HT1080 (cell line): ENCODE measurements around the gene ATXN2L. TPM values are rescaled to one million over a fixed set of nuclear protein-coding genes. Genes with fewer than 3 reads are reported as not detected.
"Not testable (repeated sequence)": the region's sequence is repeated elsewhere in the genome, so short reads cannot be mapped to it uniquely, and the experiment has no call there.

ENCODE experiments used
- DNase-seq: peaks from one replicate; pipeline ENCODE4 v3.0.0-alpha.2; 2015; ENCODE audit warnings: low read depth
- total RNA-seq: library from RNA; depleted of rRNA; stranded (reverse); fragments of >200 nt; shearing (Covaris generic); gene quantifications from 2 replicates; pipeline ENCODE4 v1.2.3, GENCODE V29; 2014

Gene ATXN2L
- total RNA-seq, 1 experiment from 2014 or later = 57.7 TPM

DNA sequence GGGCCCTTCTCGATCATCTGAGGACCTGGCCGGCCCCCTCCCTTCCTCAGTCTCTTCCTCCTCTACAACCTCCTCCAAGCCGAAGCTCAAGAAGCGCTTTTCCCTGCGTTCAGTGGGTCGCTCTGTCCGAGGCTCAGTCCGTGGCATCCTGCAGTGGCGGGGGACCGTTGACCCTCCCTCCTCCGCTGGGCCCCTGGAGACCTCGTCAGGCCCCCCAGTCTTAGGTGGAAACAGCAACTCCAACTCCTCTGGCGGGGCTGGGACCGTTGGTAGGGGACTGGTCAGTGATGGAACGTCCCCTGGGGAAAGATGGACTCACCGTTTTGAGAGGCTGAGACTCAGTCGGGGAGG lies 43.6 kb downstream of the ATXN2L start:
- no peak for DNase-seq

DNA sequence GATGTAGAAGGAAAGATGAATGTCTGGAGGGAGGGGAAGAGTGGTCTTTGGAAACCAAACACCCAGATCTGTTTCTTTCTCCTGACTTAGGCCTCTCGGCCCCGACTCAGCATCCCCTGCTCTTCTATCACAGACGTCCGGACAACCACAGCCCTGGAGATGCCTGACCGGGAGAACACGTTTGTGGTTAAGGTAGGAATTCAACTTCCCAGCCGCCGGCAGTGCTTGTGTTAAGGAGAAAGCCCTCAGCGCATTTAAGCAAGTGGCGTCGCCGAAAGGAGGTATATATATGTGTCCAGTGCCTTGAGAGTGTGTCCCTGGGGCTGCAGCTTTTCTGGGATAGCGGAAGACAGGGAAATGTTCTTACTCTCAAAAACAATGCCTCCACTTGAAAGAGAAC lies 44.4 kb downstream of the ATXN2L start:
- DNase-seq = no peak

DNA sequence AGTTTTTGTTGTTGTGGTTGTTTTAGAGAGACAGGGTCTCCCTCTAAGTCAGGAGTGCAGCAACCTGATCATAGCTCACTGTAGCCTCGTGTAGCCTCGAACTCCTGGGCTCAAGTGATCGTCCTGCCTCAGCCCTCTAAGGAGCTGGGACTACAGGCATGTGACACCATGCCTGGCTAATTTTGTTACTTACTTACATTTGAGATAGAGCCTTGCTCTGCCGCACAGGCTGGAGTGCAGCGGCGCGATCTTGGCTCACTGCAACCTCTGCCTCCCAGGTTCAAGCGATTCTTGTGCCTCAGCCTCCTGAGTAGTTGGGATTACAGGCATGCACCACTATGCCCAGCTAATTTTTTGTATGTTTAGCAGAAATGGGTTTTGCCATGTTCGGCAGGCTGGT lies 44.8 kb downstream of the ATXN2L start:
- not testable (repeated sequence) for DNase-seq

DNA sequence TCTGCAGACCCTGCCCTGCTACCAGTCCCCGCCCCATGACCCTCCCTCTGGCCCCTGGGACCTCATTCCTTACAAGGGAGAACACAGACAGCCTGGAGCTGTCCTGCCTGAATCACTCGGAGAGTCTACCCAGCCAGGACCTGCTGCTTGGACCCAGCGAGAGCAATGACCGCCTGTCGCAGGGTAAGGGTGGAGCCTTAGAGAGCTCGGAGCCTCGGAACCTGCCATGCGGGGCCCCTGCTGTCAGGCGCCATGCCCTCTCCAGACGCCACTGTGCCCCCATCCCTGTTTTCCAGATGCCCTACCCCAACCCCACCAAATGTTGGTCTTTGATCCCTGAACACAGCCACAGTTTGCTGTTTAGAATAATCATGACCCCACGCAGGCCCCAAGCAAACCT lies 46.4 kb downstream of the ATXN2L start:
- DNase-seq = no peak

DNA sequence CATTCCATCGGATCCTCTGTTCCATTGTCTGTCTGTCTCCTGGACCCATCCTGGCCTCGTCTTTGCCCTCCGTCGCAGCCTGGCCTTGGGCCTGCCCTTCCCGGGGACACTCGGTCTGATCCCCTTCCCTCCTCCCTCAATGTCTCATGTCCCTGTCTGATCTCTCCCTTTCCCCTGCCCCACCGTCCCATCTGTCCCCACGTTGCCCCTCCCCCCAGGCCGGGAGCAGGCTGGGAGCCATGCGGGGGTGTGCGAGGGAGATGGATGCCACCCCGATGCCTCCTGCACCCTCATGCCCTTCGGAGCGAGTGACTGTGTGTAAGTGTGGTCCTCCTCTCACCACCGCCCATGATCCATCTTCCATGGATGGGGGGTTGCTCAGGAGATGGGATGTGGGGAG lies 50.2 kb downstream of the ATXN2L start:
- no peak for DNase-seq

DNA sequence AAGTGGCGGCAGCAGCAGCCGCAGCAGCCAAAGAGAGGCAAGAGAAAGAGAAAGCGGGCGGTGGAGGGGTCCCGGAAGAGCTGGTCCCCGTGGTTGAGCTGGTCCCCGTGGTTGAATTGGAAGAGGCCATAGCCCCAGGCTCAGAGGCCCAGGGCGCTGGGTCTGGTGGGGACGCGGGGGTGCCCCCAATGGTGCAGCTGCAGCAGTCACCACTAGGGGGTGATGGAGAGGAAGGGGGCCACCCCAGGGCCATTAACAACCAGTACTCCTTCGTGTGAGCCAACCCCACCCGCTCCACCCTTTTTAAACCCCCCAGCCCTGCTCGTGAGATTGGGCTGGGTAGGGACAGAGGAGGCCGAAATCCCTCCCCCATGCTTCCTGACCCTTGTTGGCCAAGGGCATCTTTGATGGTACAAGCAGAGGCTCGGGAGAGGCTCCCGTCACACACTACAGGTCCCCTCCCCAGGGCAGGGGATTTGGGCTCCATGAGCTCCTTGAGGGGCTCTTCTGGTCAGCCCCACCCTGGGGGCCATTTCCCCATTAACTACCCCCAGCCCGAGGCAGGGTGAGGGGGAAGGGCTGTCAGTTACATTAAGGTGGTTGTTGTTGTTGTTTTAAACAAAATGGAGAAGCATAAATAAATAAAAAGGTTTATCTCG lies 50.9 kb downstream of the ATXN2L start:
- DNase-seq = no peak

DNA sequence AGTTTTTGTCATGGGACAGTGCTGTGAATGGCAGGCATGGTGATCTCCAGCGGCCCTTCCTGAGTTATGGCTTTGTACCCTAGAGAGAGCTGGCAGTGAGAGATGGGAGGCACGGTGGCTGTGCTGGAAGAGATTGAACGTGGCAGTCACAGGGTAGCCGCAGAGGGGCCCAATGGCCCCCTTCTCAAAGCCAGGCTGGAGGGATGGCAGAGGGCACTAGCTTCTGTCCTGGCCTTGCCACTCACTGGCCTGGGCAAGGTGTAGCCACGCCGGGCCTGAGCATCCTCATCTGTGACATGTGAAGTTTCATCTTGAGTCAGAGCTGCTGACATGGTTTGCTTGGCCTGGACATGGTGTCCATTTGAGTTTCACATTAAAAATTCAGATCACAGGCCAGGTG lies 51.6 kb downstream of the ATXN2L start:
- no peak for DNase-seq

DNA sequence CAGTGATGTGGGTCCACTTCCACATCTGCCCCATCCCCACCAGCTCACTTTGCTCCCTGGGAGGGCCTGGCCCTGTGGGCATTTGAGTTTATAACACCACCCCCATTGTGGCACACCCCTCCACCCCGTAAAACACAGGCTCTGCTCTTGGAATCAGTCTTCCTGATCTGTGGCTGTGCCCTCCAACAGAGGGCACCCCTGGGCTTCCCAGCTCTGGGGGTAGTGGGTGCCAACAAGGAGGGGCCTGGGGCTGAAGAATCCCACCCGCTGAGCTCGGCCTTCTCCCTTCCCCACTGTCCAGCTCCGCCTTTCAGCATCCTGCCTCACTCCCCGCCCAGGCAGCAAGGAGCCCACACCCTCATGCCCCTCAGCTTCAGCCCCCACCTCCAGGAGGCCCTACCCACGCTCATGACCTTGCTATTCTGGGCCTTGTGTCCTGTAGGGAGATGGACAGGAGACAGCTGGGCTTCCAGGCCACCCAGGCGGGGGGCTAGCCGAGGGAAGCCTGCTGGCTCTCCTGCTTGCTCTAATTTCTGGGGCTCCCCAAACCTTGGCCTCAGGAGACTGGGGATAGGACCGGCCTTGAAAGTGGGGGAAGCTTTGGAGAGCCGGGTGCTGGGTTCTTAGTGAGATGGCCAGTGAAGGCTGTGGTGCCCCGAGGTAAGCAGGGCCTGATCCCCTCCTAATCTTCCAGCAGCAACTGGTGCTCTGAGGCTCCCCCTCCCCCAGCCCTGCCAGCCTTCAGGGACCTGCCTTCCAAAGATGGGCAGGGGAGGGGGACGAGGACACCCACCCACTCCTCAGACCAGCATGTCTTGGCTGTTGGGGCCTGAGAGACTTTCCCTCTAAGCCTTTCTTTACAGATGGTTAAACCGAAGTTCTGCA lies 52.6 kb downstream of the ATXN2L start:
- no peak for DNase-seq

DNA sequence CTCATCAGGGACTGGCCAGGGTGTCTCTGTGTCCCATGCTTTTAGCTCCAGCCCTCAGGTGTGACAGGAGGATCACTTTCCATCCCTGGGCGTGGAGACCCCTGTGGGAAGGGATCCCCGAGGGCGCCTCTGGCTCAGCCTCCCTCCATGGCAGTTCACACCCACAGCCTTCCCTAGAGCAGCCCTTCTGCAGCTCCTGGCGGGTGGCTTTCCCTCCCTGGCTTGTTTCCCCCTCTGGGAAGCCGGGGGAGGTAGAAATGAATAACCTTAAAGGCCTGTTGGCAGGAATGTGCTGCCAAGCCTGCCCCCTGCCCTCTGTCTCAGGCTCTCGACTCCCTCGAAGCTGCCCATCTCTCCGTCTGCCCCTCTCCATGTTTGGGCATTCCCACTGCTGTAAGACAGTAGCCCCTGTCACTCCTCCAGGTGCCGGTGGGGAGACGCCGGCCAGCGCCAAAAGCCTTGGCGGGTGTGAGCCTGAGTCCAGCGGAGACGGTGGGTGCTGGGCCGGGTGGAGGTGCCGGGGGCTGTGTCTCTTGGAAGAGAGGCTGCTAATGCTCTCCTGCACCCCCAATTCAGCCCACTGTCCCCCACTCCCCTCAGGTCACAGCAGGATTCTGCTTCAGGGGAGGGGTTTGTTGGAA lies 53.3 kb downstream of the ATXN2L start:
- DNase-seq = no peak

DNA sequence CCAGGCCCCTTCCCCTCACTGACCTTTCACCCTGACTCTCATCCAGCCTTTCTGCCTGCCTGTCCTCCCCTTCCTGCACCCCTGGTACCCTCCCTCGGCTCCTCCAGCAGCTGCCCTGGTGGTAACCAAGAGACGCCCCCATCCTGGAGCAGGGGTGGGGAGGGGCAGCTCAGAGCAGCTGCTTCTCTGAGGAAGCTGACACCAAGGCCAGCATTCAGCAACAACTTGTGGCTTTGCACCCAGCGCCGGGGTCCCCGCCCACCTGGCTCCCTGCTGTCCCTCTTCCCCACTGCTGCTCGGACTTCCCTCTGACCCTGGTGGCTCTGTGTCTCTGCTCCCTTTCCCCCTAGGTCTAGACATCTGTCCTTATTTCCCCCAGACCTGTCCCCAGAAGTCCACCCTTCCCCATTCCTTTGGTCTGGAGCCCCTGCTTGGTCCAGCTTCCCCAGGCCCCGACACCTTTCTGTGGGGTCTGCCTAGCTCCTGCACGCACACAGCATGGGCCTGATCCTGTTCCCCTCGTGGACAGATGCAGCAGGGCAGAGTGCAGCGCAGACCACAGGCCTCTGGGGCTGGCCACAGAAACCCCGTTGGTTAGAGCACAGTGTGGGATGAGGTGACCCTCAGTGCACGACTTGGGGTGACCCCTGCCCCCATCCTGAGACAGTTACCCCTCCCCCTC lies 54.3 kb downstream of the ATXN2L start:
- DNase-seq = no peak

DNA sequence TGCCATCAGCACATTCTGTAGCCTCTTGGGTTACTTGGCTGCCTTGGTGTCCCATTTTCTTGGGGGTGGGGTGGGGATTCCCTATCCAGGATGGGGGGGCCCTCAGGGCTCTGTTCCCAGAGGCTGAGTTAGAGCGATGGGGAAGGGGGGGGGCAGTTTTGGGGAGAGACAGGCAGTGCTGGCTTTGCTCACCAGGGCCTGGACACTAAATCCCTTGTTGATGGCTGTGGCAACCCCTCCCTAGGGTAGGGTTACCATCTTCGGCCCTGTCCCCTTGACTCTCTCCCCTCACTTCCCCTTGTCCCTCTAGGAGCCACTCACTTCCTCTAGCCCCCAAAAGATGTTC lies 54.8 kb downstream of the ATXN2L start:
- DNase-seq = no peak

DNA sequence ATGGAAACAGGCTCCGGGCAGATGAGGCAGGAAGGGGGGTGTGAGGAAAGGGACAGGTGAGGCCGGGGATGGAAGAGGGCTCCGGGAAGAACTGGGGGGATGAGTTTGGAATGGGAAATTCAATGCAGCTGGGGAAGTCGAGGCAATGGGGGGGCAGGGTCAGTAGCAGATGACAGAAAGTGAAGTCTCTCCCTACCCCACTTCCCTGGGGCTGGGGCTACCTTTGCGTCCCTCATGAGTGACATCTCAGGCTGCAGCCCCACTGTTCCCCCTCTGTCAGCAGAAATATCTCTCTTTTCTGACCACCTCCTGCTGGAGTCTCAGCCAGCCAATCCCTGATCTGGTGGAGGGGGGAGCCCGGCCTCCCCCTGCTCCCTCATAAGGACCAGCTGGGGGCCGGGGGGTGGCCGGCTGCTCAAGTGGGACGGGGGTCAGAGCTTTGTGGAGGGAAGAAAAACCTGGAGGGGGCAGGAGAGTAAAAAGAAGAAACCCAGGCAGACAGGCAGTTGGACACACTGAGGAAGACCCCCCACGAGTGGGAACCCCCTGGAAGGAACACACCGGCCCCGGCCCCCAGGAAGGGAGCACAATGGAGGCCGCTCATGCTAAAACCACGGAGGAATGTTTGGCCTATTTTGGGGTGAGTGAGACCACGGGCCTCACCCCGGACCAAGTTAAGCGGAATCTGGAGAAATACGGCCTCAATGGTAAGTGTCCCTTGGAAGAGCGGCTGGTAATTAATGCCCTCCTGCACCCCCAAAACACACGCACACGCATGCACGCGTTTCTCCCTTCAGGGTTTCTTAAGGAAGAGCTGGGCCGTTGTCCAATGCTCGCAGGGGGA lies 55.5 kb downstream of the ATXN2L start, which contains the start of gene ATP2A1:
TSS of gene ATP2A1 (plus strand) at position 406 of the 844 bp plus-strand sequence. CDS start at position 590, 184 bp downstream.
- no peak for DNase-seq

DNA sequence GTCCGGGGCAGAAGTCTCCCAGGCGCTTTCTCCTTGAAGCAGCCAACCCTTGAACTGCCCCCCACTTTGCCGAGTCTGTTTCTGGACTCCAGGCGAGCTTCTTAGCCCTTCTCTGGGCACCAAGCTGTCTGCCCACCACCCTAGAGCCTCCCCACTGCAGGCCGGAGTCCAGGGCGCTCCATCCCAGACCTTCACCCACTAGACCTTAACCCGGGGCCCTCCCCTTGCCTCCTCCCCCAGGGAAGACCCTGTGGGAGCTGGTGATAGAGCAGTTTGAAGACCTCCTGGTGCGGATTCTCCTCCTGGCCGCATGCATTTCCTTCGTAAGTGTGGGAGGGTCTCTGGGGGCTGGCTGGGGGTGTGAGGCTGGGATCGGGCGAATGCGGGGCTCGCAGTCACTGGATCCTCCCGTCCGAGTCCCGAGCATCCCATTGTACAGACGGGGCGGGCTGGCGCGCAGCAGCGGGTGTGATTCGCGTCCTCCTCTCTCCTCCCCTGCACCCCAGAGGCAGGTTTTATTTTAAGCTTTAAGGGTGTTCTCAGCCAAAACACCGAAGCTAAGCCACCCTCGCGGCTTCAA lies 56.6 kb downstream of the ATXN2L start:
- DNase-seq = no peak

DNA sequence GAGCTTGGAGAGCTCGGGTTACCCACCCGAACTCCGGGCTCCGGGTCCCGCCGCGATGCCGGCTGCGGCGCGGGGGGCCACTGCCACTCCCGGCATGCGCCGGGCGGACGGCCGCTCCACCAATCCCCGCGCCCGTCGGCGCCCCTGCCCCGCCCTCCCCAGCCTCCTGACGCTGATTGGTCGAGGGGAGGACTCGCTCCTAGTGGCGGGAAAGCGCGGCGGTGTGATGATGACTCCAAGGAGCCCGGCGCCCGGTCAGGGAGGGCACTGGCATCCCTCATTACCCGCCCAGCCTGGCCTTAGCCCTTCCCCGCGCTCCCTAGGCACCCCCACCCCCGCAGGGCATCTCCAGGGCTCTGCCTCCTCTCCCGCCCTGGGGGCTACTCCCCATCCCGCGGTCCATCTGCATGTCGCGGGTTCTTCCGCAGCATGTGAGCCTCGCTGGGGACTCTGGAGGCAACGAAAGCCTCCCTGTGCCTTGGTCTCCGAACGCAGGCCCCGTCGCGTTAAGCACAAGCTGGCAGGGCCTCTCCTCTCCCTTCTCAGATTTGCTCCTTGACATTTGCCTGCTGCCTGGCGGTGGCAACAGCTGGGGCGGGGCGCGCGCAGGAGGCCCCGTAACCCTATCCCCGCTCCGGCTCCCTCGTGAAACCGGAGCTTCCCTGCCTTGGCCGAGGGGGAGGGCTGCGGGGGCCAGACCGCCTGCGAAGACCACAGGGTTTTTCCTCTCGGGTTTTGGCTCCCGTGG lies 57.2 kb downstream of the ATXN2L start:
- peak; percentile 81 for DNase-seq

DNA sequence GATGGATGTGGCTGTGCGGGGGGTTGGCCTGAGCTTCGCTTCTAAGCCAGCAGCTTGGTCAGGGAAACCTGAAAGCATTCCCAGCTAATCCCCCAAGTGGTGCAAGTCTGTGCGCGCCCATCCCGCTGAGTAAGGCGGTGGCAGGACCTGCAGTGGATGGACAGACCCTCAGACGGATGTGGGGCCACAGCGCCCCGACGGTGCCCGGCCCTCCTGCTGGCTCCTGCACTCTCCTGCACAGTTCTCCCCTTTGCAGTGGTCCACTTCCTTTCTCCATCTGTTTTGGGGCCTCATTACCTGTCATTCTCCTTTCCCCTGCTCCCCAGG lies 57.8 kb downstream of the ATXN2L start:
- DNase-seq = no peak

DNA sequence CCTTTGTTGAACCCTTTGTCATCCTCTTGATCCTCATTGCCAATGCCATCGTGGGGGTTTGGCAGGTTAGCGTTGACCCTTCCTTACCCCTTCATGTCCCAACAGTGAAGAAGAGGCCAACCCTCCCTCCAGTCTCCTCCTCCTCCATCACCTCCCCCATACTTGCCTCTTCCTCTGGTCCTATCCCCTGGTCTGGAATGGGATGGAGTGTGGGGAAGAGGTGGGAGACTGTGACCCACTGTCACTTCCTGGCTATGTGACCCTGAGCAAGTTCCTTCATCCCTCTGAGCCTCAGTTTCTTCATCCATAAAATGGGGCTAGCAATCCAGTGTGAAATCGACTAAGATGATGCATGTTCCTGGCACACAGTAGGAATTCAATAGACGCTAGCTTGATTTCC lies 58.2 kb downstream of the ATXN2L start:
- no peak for DNase-seq

DNA sequence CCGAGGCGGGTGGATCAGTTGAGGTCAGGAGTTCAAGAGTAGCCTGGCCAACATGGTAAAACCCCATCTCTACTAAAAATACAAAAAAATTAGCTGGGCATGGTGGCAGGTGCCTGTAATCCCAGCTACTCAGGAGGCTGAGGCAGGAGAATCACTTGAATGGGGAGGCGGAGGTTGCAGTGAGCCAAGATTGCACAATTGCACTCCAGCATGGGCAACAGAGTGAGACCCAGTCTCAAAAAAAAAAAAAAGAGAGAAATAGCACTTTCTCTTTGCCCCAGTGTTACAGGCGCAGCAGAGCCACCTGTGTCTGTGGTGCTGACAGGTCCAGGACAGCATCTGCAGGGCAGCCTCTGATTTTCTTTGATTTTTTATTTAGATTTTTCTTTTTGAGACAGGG lies 58.8 kb downstream of the ATXN2L start:
- not testable (repeated sequence) for DNase-seq

DNA sequence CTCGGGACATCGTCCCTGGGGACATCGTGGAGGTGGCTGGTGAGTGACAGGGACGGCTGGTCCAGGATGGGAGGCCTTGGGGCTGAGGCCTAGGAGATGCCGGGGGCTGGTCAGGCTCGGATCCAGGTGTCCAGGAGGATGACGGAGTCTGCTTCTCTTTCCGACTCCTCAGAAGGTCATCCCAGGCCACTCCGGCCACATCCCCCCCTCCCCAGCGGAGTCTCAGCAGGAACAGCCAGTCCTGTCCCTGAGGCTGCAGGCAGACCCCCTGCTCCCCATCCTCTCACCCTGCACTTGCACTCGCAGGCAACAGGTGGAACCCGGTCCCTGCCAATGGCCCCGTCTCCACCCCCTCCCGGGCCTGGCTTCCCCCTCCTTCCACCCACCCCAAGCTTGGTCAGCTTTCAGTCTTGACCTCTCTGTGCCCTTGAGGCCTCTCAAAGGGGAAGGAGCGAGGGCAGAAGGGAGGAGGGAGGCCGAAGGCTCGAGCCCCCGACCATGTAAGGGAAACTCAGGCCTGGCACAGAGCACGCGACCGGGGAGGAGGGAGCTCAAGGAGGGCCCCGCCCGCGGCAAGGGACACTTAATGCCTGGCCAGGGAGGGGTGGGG lies 59.9 kb downstream of the ATXN2L start:
- DNase-seq = no peak

DNA sequence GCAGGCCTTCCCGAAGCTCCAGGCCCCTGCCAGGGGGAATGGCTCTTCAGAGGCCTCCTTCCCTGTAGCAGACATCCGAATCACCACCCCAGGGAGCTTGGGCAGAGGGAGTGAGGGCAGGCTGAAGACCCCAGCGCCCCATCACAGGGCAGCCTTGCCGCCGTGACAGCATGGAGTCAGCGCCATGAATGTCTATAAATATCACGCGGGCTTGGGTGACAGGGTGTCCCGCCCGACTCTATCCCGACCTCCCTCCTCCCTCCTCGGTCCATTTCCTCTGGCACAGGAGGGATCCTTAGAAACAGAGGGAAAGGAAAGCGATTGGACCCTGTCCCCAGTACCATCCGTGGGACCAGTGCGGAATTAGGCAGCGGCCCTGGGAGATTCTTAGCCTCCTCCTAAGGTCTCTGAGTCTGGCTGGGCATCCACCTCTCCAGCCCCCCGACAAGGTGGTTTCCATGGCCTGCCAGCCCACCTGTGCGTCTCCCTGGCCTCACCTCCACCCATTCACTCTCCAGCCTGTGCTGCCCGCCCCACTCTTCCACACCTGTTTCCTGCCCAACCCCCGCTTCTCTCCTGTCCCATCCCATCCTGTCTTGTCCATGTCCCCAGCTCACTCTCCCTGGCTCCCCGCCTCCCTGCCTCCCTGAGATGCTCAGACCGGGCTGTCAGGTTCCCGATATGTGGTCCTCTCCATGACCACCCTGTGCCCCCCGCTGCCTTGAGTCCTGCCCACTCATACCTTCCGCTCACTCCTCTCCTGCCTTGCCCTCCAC lies 60.6 kb downstream of the ATXN2L start:
- no peak for DNase-seq
